GM10266 (cell line): ENCODE measurements around the gene NT5C.
A peak's percentile ranks its signal among the peaks of the same experiment; 100 is the strongest.

Experiments used
- DNase-seq: peaks from one replicate; pipeline ENCODE4 v3.0.0; 2012; ENCODE audit errors: extremely low spot score
- TF ChIP-seq, protein P1 (sequence below): IDR thresholded peaks from 2 replicates; pipeline ENCODE4 v1.5.1; 2012; ENCODE audit warnings: mild to moderate bottlenecking, low read depth; ENCODE audit not compliant: control insufficient read depth, insufficient read depth; ENCODE audit errors: missing control alignments

NT5C gene

DNA sequence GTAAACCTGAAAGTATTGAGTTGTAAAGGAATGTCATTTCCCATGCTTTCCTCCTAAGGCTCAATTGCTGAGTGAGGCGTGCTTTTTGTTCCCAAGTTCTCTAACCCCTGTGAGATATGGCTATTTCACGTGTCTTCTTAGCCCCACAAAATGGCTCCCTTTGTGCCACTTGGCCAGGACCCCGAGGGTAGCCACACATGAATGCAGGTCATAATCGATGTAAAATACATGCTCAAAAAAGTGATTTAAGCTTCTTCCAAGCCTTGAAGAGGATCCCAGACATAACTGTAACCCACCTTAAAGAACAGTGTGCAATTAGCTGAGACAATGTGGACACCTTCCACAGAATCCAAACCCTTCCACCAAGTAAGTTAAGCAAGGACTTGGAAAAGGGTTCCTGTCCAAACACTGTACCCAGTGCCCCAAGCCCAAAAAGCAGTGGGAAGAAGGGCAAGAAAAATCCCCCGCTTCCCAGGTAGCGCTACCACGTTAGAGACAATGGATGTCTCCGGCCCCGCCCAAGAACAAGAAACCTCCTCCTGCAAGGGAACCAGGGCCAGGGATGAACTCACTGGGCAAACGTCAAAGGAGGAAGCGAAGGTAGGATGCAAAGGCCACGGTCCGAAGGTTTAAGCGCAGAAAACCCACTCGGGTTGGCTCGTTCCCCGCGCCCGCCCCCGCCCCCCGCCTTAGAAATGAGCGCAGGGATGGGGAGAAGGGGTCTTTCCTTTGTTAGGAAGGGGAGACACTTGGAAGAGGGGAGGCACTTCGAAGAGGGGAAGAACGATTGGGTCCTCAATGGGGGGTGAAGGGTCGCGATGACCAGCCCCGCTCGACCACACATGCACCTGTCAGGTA lies 21.6 kb upstream of the NT5C start:
- TF ChIP-seq, protein P1, sequence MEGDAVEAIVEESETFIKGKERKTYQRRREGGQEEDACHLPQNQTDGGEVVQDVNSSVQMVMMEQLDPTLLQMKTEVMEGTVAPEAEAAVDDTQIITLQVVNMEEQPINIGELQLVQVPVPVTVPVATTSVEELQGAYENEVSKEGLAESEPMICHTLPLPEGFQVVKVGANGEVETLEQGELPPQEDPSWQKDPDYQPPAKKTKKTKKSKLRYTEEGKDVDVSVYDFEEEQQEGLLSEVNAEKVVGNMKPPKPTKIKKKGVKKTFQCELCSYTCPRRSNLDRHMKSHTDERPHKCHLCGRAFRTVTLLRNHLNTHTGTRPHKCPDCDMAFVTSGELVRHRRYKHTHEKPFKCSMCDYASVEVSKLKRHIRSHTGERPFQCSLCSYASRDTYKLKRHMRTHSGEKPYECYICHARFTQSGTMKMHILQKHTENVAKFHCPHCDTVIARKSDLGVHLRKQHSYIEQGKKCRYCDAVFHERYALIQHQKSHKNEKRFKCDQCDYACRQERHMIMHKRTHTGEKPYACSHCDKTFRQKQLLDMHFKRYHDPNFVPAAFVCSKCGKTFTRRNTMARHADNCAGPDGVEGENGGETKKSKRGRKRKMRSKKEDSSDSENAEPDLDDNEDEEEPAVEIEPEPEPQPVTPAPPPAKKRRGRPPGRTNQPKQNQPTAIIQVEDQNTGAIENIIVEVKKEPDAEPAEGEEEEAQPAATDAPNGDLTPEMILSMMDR: no peak
- peak; percentile 51 for DNase-seq

DNA sequence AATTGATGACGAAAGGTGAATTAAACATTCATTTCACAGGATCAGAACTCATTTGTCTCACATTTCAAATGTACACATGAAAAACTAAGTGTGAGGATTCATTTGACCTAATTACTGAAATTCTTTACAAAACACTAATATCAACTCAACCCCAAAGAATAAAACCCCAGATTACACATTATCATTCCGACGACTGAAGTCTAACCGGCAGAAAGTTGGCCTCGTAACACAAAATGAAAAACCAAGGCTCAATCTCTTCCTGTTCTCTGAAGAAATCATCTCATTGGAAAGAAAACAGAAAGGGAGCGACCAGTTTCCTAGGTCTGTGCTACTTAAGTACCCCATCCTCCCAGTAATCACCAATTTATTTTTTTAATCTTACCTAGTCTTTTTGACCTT lies 21.0 kb upstream of the NT5C start:
- TF ChIP-seq, protein P1: no peak

GRCh38 chr17:75151930-75152329 lies 20.4 kb upstream of the NT5C start:
- DNase-seq: no peak
- TF ChIP-seq, protein P1: no peak

More for the DNA sequence above, 21.0 kb upstream of the NT5C start:
- DNase-seq: no peak

GRCh38 chr17:75147878-75148546 lies 16.5 kb upstream of the NT5C start:
- TF ChIP-seq, protein P1: no peak

GRCh38 chr17:75146592-75146991 lies 15.1 kb upstream of the NT5C start:
- no peak for DNase-seq
- TF ChIP-seq, protein P1: no peak

More at GRCh38 chr17:75147878-75148546, 16.5 kb upstream of the NT5C start:
- no peak for DNase-seq

- no peak for DNase-seq
- TF ChIP-seq, protein P1: no peak
Measured at GRCh38 chr17:75144816-75145512, 13.4 kb upstream of the NT5C start.
